Medulla oblongata (tissue), 1 donor: ENCODE measurements around the gene GPX7.
A peak's percentile ranks its signal among the peaks of the same experiment; 100 is the strongest.
"Not testable (repeated sequence)": the region's sequence is repeated elsewhere in the genome, so short reads cannot be mapped to it uniquely, and the experiment has no call there.

Experiments used
- DNase-seq: peaks from one replicate; pipeline ENCODE4 v3.0.0-alpha.2; 2015; ENCODE audit errors: extremely low spot score

The GPX7 gene

DNA sequence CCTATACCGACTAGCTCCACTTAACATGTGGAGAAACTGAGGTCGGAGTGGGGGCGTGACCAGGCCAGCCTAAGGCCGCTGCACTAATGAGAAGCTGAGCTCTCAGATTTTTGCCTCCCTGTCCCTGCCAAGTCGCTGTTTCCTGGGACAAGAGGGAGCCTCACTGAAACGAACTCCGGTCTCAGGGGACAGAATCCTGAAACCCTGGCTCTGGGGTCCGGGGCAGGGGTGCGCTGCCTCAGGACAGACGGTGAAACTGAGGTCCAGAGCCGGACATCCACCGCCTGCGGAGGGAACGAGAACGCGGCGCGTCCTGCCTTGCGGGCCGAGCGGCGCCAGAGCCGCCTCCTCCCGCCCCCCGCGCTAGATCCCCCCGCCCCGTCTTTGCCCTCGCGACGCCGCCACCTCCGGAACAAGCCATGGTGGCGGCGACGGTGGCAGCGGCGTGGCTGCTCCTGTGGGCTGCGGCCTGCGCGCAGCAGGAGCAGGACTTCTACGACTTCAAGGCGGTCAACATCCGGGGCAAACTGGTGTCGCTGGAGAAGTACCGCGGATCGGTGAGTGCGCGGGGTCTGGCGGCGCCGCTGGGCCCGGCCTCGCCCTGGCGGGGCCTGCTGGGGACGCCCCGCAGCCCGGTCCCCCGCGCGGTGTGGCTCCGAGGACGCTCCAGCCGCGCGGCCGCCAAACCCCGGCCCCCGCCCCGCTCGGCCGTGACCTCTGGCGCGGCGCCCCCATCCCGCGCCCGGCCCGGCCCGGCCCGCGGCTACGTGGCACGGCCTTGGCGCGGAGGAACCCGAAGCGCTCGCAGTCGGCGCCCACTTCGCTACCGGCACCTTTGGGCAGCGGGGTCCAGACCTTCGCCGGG is at the start of gene GPX7:
Gene GPX7, plus strand, starts transcription at position 381 of the 865 bp plus-strand sequence. Its CDS starts 39 bp downstream, at position 420.
- DNase-seq = peak; percentile 15

DNA sequence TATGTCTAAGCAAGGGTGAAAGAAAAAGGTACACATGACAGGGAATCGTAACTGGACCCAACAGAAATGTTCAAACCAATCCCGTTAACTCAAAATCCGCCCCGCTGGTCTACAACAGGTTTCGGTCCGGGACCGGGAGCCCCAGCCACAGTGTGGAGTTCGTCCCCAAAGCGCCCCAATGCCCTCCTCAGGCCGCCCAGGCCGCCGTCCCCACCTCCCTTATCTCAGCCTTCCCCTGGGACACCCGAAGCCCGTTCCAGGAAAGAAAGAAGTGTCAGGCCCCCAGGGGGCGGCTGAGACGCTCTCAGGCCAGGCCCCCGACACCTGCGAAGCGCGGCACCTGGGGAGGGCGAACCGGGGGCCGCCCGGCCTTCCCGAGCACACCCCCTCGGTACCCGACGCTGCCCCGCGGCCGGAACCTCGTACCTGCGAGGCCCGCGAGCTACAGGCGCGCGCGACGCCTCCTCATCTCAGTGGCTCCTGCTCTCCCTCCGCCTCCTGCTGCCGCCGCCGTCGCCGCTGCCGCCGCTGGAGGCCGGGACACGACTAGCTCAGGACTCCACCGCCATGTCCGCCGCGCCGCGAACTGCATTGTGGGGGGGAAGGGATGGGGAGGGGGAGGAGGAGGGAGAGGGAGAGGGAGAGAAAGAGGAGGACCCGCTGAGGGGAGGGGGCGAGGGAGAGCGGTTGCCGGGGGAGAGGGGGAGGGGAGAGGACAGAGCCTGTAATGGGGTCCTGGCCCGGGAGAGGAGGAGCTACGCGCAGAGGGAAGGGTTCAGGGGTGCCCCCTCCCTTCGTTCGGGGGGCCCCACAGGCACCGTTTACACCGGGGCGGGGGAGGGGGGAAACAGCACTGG is 49.4 kb upstream of the GPX7 start, which contains the start of gene TUT4:
Gene TUT4, minus strand, starts transcription at position 588 of the 857 bp plus-strand sequence. CDS start 26,812 bp downstream, outside the sequence.
- peak; percentile 87 for DNase-seq

GRCh38 chr1:52553362-52554266 is 48.6 kb upstream of the GPX7 start:
- peak; percentile 81 for DNase-seq

GRCh38 chr1:52554267-52554640 is 47.9 kb upstream of the GPX7 start:
- no peak for DNase-seq

GRCh38 chr1:52554756-52555155 is 47.4 kb upstream of the GPX7 start:
- DNase-seq = no peak

DNA sequence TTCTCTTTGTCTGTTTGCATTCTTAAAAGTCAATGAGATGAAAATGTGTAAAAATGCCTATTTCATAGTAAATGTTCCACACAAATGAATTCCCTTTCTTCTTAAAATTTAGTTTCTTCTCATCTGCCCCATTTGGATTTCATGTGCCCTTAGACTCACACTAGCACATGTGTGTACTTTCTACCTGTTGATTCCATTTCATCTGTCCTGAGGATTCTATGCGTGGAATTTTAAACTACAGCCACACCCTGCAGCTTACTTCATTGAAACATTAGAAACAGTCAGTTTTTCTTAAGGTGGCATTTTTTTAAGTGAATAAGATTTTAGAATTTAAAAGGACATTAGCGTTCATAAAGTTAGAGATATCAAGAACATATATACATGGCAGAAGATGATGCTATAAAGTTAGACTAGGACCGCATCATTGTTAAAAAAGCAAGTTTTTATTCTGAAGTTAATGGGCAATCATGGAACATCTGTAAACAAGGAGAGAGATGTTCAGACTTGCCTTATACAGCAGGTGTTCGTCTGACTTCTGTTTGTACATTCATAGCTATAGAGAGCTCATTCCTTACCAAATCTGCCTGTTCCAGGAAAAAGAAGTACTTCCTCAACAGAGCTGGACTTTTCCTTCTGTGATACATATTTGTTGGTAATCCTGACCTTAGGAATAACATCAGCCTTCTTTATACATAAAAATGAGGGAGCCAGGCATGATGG is 45.4 kb upstream of the GPX7 start:
- no peak for DNase-seq

DNA sequence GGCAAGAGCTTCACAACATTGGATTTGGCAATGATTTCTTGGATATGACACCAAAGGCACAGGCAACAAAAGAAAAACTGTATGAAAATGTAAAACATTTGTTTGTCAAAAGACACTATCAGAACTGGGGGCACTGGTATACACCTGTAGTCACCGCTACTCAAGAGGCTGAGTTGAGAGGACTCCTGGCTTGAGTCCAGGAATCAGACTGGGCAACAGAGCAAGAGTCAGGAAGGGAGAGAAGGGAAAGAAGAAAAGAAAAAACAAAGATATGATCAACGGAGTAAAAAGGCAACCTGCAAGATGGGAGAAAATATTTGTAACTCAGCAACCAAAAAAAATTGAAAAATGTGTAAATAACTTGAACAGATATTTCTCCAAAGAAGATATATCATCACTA is 43.2 kb upstream of the GPX7 start:
- no peak for DNase-seq

DNA sequence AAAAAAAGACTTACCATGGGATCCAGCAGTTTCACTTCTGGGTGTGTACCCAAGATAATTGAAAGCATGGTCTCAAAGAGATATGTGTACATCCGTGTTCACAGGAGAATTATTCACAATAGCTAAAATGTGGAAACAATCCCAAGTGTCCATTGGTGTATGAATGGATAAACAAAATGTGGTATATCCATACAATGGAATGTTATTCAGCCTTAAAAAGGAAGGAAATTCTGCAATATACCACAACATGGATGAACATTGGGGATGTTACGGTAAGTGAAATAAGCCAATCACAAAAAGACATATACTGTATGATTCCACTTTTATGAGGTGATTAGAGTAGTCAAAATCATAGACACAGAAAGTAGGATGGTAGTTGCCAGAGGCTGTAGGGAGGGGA is 42.3 kb upstream of the GPX7 start:
- DNase-seq = no peak

DNA sequence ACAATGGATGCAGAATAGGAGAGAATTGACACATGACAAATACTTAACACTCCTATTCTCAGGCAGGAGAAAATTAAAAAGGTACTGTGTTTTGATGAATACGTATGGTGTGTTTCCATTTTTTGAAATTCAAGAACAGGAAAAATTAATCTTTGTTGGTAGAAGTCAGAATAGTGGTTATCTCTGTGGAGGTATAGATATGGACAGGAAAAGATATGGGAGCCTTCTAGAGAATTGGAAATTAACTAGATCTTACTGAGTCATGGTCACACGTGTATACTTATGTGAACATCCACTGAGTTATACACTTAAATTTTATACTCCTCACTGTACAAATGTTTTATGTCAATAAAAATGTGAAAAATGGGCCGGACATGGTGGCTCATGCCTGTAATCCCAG is 39.4 kb upstream of the GPX7 start:
- no peak for DNase-seq

DNA sequence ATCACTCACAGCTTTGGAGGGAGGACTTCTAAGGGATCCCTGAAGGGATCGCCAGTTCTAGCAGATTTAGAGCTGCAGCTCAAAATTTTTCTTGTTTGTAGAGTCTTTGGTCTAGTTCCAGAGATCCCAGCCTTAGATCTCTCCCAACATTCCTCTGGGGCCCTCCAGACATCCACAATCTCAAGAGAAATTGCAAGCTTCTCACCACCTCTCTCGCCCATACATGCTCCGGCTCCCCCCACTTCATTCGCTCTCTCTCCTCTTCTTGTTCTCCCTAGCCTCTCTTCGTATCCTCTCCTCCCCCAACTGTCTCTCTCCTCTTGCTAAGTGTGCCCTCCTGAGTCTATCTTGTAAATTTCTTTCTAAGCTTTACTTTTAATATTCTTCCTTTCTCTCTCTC is 34.2 kb upstream of the GPX7 start:
- DNase-seq = no peak

DNA sequence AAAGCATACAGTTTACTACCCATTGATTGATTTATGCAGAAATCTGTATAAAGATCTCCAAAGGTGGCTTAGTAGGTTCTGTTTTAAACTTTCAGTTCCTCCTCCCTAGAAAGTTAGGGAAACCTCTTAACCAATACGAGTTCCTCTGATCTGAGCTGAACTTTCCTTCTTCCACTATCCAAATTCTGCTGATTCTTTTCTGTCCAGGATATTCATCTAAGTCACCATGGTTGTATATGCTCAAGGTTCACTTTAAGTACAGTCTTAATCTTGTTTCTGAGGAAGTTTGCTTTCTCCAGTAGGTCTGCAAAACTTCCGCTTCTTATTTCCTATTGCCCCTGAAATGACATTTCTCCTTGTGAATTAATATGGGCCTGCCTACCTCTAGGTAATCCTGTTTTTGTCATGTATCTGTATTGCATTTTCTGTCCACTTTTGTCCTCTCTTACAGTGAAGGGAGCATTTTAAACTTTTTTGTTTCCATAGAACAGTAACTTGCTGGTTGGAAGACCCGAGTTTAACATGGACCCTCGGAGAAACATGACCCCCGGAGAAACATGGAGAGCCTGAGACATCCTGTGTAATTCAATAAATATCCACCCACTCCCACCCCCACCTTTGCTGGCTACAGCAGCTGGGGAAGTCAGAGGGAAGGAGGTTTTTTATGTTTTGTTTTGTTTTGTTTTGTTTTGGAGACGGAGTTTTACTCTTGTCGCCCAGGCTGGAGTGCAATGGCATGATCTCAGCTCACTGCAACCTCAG is 32.5 kb upstream of the GPX7 start:
- DNase-seq = peak; percentile 22

DNA sequence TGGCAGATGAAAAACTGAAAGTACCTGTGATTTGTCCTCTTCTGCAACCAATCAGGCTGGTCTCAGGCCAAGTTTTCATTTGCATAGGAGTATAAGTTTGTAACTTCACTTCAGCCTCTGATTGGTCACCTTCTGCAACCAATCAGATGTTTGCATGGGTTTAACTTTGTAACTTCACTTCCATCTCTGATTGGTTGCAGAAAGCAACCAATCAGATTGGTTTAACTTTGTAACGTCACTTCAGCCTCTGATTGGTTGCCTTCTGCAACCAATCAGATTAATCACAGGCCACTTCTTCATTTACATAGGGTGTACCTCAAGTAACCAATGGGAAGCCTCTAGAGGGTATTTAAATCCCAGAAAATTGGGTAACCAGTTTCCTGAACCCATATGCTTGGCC is 30.4 kb upstream of the GPX7 start:
- no peak for DNase-seq

DNA sequence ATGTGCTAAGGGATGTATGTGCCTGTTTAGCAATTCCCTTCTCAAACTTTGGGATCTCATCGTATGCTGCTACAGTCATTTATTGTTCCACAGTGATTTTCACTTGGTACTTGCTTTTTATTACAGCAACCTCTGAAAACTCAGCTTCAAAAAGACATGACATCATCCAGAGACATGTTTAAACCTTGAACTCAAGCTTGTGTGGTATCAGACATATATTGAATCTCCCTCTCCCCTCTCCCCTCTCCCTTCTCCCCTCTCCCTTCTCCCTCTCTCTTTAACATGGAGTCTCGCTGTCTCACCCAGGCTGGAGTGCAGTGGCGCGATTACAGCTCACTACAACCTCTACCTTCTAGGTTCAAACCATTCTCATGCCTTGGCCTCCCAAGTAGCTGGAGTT is 29.8 kb upstream of the GPX7 start:
- no peak for DNase-seq

- DNase-seq = no peak
Observed at GRCh38 chr1:52574594-52574993, 27.6 kb upstream of the GPX7 start.

DNA sequence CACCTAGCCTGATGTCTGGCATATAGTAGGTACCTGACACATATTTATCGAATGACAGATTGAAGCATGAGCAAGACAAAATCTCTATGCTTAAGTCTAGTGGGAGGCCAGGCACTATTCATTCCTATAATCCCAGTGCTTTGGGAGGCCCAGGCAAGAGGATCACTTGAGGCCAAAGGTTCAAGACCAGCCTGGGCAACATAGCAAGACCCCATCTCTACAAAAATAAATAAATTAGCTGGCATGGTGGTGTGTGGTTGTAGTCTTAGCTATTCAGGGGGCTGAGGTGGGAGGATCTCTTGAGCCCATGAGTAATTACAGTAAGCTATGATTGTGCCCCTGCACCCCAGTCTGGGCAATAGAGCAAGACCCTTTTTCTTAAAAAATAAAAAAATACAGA is 26.1 kb upstream of the GPX7 start:
- DNase-seq = no peak

DNA sequence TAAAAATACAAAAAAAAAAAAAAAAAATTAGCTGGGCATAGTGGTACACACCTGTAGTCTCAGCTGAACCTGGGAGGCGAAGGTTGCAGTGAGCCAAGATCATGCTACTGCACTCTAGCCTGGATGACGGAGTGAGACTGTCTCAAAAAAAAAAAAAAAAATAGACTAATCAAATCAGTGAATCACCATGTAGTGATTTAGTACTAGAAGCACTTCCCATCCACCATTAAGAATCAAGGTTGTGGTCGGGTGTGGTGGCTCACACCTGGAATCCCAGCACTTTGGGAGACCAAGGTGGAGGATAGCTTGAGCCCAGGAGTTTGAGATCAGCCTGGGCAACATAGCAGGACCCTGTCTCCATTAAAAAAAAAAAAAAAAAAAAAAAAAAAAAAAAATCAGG is 24.1 kb upstream of the GPX7 start:
- DNase-seq = not testable (repeated sequence)

DNA sequence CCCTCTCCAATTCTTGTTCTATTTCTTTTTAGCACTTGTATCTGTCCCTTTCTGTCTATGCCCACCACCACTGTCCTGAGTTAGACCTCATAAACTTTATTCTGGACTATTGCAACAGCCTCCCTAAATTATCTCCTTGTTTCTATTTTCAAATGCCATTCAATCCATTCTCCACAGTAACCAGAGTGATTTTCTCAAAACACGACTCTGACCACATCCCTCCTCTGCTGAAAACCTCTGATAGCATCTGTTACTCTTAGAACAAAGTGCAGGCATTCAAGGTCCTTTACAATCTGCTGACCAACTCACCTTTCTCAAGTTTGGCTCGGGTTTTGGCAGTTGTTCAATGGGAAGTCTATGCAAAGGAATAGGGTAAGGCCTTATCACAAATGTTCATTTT is 22.8 kb upstream of the GPX7 start:
- no peak for DNase-seq

GRCh38 chr1:52580283-52580682 is 21.9 kb upstream of the GPX7 start:
- no peak for DNase-seq

DNA sequence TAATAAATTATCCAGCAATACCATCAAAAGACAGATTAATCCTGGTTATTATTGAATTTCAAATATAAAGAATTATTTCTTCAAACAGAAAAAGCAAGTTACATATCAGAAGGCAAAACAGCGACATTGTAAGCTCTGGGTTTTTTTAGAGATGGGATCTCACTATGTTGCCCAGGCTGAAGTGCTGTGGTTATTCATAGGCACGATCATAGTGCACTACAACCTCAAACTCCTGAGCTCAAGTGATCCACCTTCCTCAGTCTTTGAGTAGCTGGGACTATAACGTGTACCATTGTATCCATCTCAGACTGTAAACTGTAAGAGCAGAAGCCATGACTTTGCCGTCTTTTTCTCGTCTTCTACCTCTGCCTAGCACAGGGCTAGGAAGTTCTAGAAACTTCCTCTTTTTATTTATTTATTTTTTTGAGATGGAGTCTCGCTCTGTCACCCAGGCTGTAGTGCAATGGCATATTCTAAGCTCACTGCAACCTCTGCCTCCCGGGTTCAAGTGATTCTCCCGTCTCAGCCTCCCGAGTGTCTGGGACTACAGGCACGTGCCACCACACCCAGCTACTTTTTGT is 20.0 kb upstream of the GPX7 start:
- DNase-seq = no peak

- DNase-seq = no peak
Observed at GRCh38 chr1:52585474-52585873, 16.7 kb upstream of the GPX7 start.
